Transverse colon (tissue), 4 donors: Measurements from ENCODE around the gene IFIT5.

Experiments
- EP300 ChIP-seq: sonication (generic); formaldehyde crosslinking; IDR thresholded peaks from one replicate; pipeline ENCODE4 v1.6.1; 2017; ENCODE audit warnings: antibody characterized with exemption, low read depth
- POLR2A ChIP-seq: fragments of 450-650 bp; IDR thresholded peaks from one replicate; pipeline ENCODE4 v1.6.1; 2016; ENCODE audit warnings: antibody characterized with exemption, mild to moderate bottlenecking, moderate library complexity
- POLR2AphosphoS5 ChIP-seq, 3 donors: sonication (generic); formaldehyde crosslinking; IDR thresholded peaks; one replicate each; pipeline ENCODE4 v1.6.1; 2016; ENCODE audit warnings: antibody characterized with exemption in 3 of 3
- TF ChIP-seq, protein P1 (sequence below), 5 experiments: fragments of 200-600 bp in 3 of 5; fragments of 450-650 bp in 2 of 5; sonication (generic) in 3 of 5; IDR thresholded peaks; 1 replicate in 2 of 5; 2 replicates in 3 of 5; pipeline ENCODE4 v1.5.1; 2016 to 2017; ENCODE audit warnings: antibody characterized with exemption in 5 of 5, inconsistent platforms in 3 of 5, mild to moderate bottlenecking in 2 of 5, moderate library complexity in 1 of 5

GRCh38 chr10:89393898-89394297 is 20.5 kb upstream of the IFIT5 start:
- TF ChIP-seq, protein P1, sequence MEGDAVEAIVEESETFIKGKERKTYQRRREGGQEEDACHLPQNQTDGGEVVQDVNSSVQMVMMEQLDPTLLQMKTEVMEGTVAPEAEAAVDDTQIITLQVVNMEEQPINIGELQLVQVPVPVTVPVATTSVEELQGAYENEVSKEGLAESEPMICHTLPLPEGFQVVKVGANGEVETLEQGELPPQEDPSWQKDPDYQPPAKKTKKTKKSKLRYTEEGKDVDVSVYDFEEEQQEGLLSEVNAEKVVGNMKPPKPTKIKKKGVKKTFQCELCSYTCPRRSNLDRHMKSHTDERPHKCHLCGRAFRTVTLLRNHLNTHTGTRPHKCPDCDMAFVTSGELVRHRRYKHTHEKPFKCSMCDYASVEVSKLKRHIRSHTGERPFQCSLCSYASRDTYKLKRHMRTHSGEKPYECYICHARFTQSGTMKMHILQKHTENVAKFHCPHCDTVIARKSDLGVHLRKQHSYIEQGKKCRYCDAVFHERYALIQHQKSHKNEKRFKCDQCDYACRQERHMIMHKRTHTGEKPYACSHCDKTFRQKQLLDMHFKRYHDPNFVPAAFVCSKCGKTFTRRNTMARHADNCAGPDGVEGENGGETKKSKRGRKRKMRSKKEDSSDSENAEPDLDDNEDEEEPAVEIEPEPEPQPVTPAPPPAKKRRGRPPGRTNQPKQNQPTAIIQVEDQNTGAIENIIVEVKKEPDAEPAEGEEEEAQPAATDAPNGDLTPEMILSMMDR (IDR thresholded peaks at IDR 0.05) = no peak
- TF ChIP-seq POLR2A (no peak), POLR2AphosphoS5 (IDR thresholded peaks at IDR 0.05) (no peak), EP300 (no peak)
